AG04450 (cell line): ENCODE results near the gene DEPDC1B. TPM values are rescaled to one million over a fixed set of nuclear protein-coding genes. Genes with fewer than 3 reads are reported as not detected.
A peak's percentile ranks its signal among the peaks of the same experiment; 100 is the strongest.

Experiments
- CTCF ChIA-PET: fragments of 300-600, 350-600 bp; formaldehyde crosslinking; extraction: SDS; loops from one replicate; lab custom pipeline; 2022; ENCODE audit warnings: antibody characterized with exemption, inconsistent platforms; lab: Charles Lee
- POLR2A ChIA-PET: fragments of 350-600 bp; formaldehyde crosslinking; extraction: SDS; loops from one replicate; lab custom pipeline; 2021; ENCODE audit warnings: antibody characterized with exemption, inconsistent platforms; lab: Yijun Ruan, JAX
- DNase-seq: peaks from one replicate; pipeline ENCODE4 v3.0.0-alpha.2; 2011; ENCODE audit warnings: low read depth, low spot score
- H3K27ac ChIP-seq: one replicate; pipeline ENCODE4 v1.5.1; 2012; ENCODE audit warnings: low read depth, low read length, control low read depth
- H3K27me3 ChIP-seq: one replicate; pipeline ENCODE4 v1.6.0; 2012; ENCODE audit warnings: low read length; ENCODE audit not compliant: control insufficient read depth, insufficient read depth
- H3K4me3 ChIP-seq: 2 replicates; pipeline ENCODE4 v1.5.1; 2011; ENCODE audit warnings: mild to moderate bottlenecking, low read depth, low read length, control low read depth
- H3K9me3 ChIP-seq: 2 replicates; pipeline ENCODE4 v1.5.1; 2012; ENCODE audit warnings: low read length; ENCODE audit not compliant: control insufficient read depth, insufficient read depth
- CTCF ChIP-seq: IDR thresholded peaks from 2 replicates; pipeline ENCODE4 v1.5.1; 2011; ENCODE audit warnings: low read depth, low read length, control low read depth, inconsistent platforms
- polyA plus RNA-seq: library from polyadenylated mRNA; depleted of rRNA; stranded (reverse); fragments of >200 nt; gene quantifications from 2 replicates; pipeline ENCODE4 v1.2.3, GENCODE V29; 2011

The DEPDC1B gene
- polyA plus RNA-seq, 1 experiment: 5.4 TPM

GRCh38 chr5:60710362-60710761 lies 10.4 kb upstream of the DEPDC1B start:
- no peak for DNase-seq
- no peak for TF ChIP-seq CTCF
- ChIA-PET POLR2A (no interaction called here), CTCF (no interaction called here)
- Histone ChIP-seq H3K9me3 (no peaks in the 10 kb centered on the region), H3K27me3 (no peaks in the 10 kb centered on the region), H3K4me3 (no peak overlapping the region), H3K27ac (no peak overlapping the region)

- Histone ChIP-seq H3K27ac (no peak overlapping the region), H3K9me3 (no peaks in the 10 kb centered on the region; the same call in 1 of the 2 replicates), H3K27me3 (peaks cover 5% of the 10 kb centered on the region), H3K4me3 (no peak overlapping the region)
- DNase-seq: no peak
- ChIA-PET POLR2A (no interaction called here), CTCF (interaction anchor here (1.2 to 1.3 kb wide), 2 partner anchors 28 to 36 kb away, joined by 3 to 5 read pairs; no protein-coding TSS in a partner anchor)
- no peak for TF ChIP-seq CTCF
Observed at GRCh38 chr5:60705144-60705543, 5.2 kb upstream of the DEPDC1B start.

- H3K27ac ChIP-seq: no peak overlapping the region
- CTCF ChIA-PET: interaction anchor here (1.2 to 1.3 kb wide), 2 partner anchors 26 to 35 kb away, joined by 3 to 5 read pairs; no protein-coding TSS in a partner anchor
- peaks cover 5% of the 10 kb centered on the region for H3K27me3 ChIP-seq
- no peak for TF ChIP-seq CTCF
- no peaks in the 10 kb centered on the region; the same call in 1 of the 2 replicates for H3K9me3 ChIP-seq
- no peak overlapping the region for H3K4me3 ChIP-seq
- no peak for DNase-seq
- POLR2A ChIA-PET: no interaction called here
Observed at GRCh38 chr5:60703944-60704343, 4.0 kb upstream of the DEPDC1B start.

- Histone ChIP-seq H3K27ac (no peak overlapping the region), H3K9me3 (no peaks in the 10 kb centered on the region; the same call in 1 of the 2 replicates), H3K27me3 (peaks cover 5% of the 10 kb centered on the region), H3K4me3 (no peak overlapping the region)
- TF ChIP-seq CTCF: no peak
- POLR2A ChIA-PET: no interaction called here
- no peak for DNase-seq
- CTCF ChIA-PET: interaction anchor here (4.2 kb wide), 1 partner anchor 32 kb away, joined by 30 read pairs; no protein-coding TSS in a partner anchor
Observed at GRCh38 chr5:60701321-60701968, 1.5 kb upstream of the DEPDC1B start.

- Histone ChIP-seq H3K4me3 (peak overlapping the region; percentile 83), H3K9me3 (no peaks in the 10 kb centered on the region; the same call in 1 of the 2 replicates), H3K27ac (peak overlapping the region; percentile 91), H3K27me3 (peaks cover 5% of the 10 kb centered on the region)
- CTCF ChIA-PET: interaction anchor here (0.8 to 4.9 kb wide), 13 partner anchors 11 to 890 kb away, joined by 3 to 83 read pairs (median 5); partner anchors contain the start of gene ELOVL7
- TF ChIP-seq CTCF: no peak
- no peak for DNase-seq
- POLR2A ChIA-PET: no interaction called here
Observed at GRCh38 chr5:60700416-60700757, 421 bp upstream of the DEPDC1B start.
